ENCODE data around the gene SEC61A1.

Gene SEC61A1

DNA sequence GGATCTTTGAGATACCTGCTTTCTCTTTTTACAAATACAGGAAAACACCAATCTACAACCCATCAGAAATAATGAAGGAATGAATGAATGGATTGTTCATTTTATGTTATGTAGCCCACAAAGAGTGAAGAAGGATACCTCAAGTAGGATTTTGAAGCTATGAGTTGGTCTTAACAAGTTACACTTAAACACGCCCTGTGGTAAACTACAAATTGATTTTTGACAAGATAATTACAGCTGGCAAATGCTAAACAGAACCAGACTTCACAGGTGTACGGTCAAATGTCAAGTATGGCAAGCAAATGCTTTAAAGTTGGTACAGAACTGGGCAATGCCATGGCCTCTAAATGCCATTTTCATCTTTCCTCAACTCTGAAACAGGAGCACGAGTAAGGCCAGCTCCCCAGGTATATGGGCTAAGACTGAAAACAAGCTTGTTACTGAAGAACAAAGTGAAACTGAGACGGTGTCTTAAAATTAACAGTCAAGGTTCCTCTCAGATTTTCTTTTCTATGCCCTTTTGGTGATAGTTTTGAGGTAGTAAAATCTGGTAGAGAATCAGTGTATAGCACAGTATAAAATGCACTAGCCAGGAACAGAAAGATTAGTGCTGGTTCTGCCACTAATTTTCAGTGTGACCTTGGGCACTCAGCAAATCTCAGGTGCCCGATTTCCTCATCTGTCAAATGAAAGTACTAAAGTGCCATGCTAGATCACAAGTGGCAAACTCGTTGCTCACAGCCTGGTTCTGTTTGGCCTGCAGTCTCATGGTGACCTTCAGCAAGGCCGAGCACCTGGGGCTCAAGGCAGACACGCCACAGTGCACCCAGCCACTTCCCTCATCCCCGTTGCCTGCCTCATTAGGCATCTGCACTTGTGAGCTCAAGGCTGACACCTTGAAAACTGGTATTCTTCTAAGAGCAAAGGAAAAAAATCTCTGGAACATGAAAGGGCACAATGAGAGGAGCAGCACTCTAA is 61.9 kb downstream of the SEC61A1 start:
- DNase-seq: no peak
